SK-N-SH treated with all-trans-retinoic acid at 6 μM for 48 hours (cell line): ENCODE measurements around the gene RBP7.

Source experiments
- ATAC-seq: fragments of 200-7000 bp; cut with Tn5 transposase; 3 replicates; pipeline ENCODE4 v1.9.1; 2020; ENCODE audit warnings: mild to moderate bottlenecking, moderate library complexity
- BACH2 ChIP-seq: fragments of 250-450 bp; sonication (Bioruptor Pico); IDR thresholded peaks from 2 replicates; pipeline ENCODE4 v1.9.0; 2021; ENCODE audit warnings: mild to moderate bottlenecking, borderline replicate concordance
- CSDC2 ChIP-seq: fragments of 250-450 bp; sonication (Bioruptor Pico); IDR thresholded peaks from 2 replicates; pipeline ENCODE4 v1.5.0; 2020; ENCODE audit warnings: mild to moderate bottlenecking, moderate library complexity
- CSRNP3 ChIP-seq: fragments of 250-450 bp; sonication (Bioruptor Pico); IDR thresholded peaks from 2 replicates; pipeline ENCODE4 v1.5.1; 2021; ENCODE audit warnings: mild to moderate bottlenecking, moderate library complexity
- ESRRG ChIP-seq: fragments of 250-450 bp; sonication (Bioruptor Pico); IDR thresholded peaks from 2 replicates; pipeline ENCODE4 v1.6.1; 2021; ENCODE audit warnings: mild to moderate bottlenecking
- GLIS3 ChIP-seq: fragments of 250-450 bp; sonication (Bioruptor Pico); IDR thresholded peaks from 2 replicates; pipeline ENCODE4 v1.5.0; 2020; ENCODE audit warnings: mild to moderate bottlenecking, moderate library complexity
- ISL1 ChIP-seq: fragments of 250-450 bp; sonication (Bioruptor Pico); IDR thresholded peaks from 2 replicates; pipeline ENCODE4 v2.1.2; 2022; ENCODE audit warnings: mild to moderate bottlenecking, moderate library complexity
- OSR1 ChIP-seq: fragments of 250-450 bp; sonication (Bioruptor Pico); IDR thresholded peaks from 2 replicates; pipeline ENCODE4 v1.8.0; 2022; ENCODE audit warnings: moderate library complexity, mild to moderate bottlenecking, inconsistent platforms
- PATZ1 ChIP-seq: fragments of 250-450 bp; sonication (Bioruptor Pico); IDR thresholded peaks from 2 replicates; pipeline ENCODE4 v1.8.0; 2020; ENCODE audit warnings: mild to moderate bottlenecking, moderate library complexity, borderline replicate concordance
- POU6F1 ChIP-seq: fragments of 250-450 bp; sonication (Bioruptor Pico); IDR thresholded peaks from 2 replicates; pipeline ENCODE4 v1.8.0; 2021; ENCODE audit warnings: low read depth, mild to moderate bottlenecking, moderate library complexity, borderline replicate concordance
- PPARA ChIP-seq: fragments of 250-450 bp; sonication (Bioruptor Pico); IDR thresholded peaks from 2 replicates; pipeline ENCODE4 v1.5.0; 2020; ENCODE audit warnings: mild to moderate bottlenecking, borderline replicate concordance
- RARB ChIP-seq: fragments of 250-450 bp; sonication (Bioruptor Pico); IDR thresholded peaks from 2 replicates; pipeline ENCODE4 v1.8.0; 2021; ENCODE audit warnings: mild to moderate bottlenecking, moderate library complexity
- SNAI2 ChIP-seq: fragments of 250-450 bp; sonication (Bioruptor Pico); IDR thresholded peaks from 2 replicates; pipeline ENCODE4 v1.5.0; 2020; ENCODE audit warnings: mild to moderate bottlenecking, moderate library complexity
- TSHZ2 ChIP-seq: fragments of 250-450 bp; sonication (Bioruptor Pico); IDR thresholded peaks from 2 replicates; pipeline ENCODE4 v1.5.0; 2020; ENCODE audit warnings: mild to moderate bottlenecking, moderate library complexity
- ZC3H10 ChIP-seq: fragments of 250-450 bp; sonication (Bioruptor Pico); IDR thresholded peaks from 2 replicates; pipeline ENCODE4 v1.5.1; 2021; ENCODE audit warnings: mild to moderate bottlenecking, moderate library complexity
- ZFP3 ChIP-seq: fragments of 250-450 bp; sonication (Bioruptor Pico); IDR thresholded peaks from 2 replicates; pipeline ENCODE4 v1.5.0; 2020; ENCODE audit warnings: mild to moderate bottlenecking, moderate library complexity
- ZFP30 ChIP-seq: fragments of 450-650 bp; formaldehyde crosslinking; IDR thresholded peaks from 2 replicates; pipeline ENCODE4 v1.5.0; 2022; ENCODE audit warnings: mild to moderate bottlenecking, moderate library complexity
- ZNF565 ChIP-seq: fragments of 450-650 bp; formaldehyde crosslinking; conservative IDR thresholded peaks from 2 replicates; pipeline ENCODE4 v1.5.0; 2020; ENCODE audit warnings: low read depth, mild to moderate bottlenecking, moderate library complexity
- ZNF70 ChIP-seq: fragments of 450-650 bp; formaldehyde crosslinking; IDR thresholded peaks from 2 replicates; pipeline ENCODE4 v1.5.0; 2020; ENCODE audit warnings: mild to moderate bottlenecking, moderate library complexity
- ZNF8 ChIP-seq: fragments of 450-650 bp; formaldehyde crosslinking; IDR thresholded peaks from 2 replicates; pipeline ENCODE4 v1.5.0; 2020; ENCODE audit warnings: mild to moderate bottlenecking, moderate library complexity

The RBP7 gene

GRCh38 chr1:10045480-10046355, 48.7 kb downstream of the RBP7 start:
- peak; percentile 33; the same call in 2 of the 3 replicates for ATAC-seq
- TF ChIP-seq ZNF565 (no peak), RARB (CRISPR knock-in tag) (no peak)

- ATAC-seq, result peak; percentile 19; the same call in 1 of the 3 replicates
- no peak for TF ChIP-seq RARB (CRISPR knock-in tag)
- no peak for TF ChIP-seq GLIS3
- no peak for TF ChIP-seq BACH2 (CRISPR knock-in tag)
- no peak for TF ChIP-seq ZNF70 (CRISPR knock-in tag)
Measured at GRCh38 chr1:10046356-10047085, 49.5 kb downstream of the RBP7 start.

- no peak for TF ChIP-seq SNAI2 (CRISPR knock-in tag)
- no peak for TF ChIP-seq RARB (CRISPR knock-in tag)
- TF ChIP-seq ZNF565, result no peak
- TF ChIP-seq POU6F1 (CRISPR knock-in tag), result no peak
- TF ChIP-seq PPARA (CRISPR knock-in tag), result no peak
- TF ChIP-seq ZFP30 (CRISPR knock-in tag), result no peak
- TF ChIP-seq PATZ1, result no peak
- no peak for TF ChIP-seq ZNF8 (CRISPR knock-in tag)
- TF ChIP-seq CSRNP3 (CRISPR knock-in tag), result no peak
- no peak for TF ChIP-seq ISL1 (CRISPR knock-in tag)
- TF ChIP-seq ZC3H10 (CRISPR knock-in tag), result no peak
- no peak for TF ChIP-seq TSHZ2 (CRISPR knock-in tag)
- TF ChIP-seq ZFP3, result no peak
- ATAC-seq, result no peak
Measured at GRCh38 chr1:10048601-10049000, 51.6 kb downstream of the RBP7 start.

- TF ChIP-seq PPARA (CRISPR knock-in tag) (no peak), OSR1 (CRISPR knock-in tag) (no peak), ZNF70 (CRISPR knock-in tag) (no peak), ESRRG (no peak)
- ATAC-seq, result no peak
Measured at GRCh38 chr1:10050611-10051010, 53.6 kb downstream of the RBP7 start.

GRCh38 chr1:10051656-10052055, 54.6 kb downstream of the RBP7 start:
- TF ChIP-seq CSDC2 (no peak), OSR1 (CRISPR knock-in tag) (no peak)
- ATAC-seq, result no peak
